ENCODE results near the gene CORO6.
"Not testable (repeated sequence)": the region's sequence is repeated elsewhere in the genome, so short reads cannot be mapped to it uniquely, and the experiment has no call there.

The CORO6 gene

DNA sequence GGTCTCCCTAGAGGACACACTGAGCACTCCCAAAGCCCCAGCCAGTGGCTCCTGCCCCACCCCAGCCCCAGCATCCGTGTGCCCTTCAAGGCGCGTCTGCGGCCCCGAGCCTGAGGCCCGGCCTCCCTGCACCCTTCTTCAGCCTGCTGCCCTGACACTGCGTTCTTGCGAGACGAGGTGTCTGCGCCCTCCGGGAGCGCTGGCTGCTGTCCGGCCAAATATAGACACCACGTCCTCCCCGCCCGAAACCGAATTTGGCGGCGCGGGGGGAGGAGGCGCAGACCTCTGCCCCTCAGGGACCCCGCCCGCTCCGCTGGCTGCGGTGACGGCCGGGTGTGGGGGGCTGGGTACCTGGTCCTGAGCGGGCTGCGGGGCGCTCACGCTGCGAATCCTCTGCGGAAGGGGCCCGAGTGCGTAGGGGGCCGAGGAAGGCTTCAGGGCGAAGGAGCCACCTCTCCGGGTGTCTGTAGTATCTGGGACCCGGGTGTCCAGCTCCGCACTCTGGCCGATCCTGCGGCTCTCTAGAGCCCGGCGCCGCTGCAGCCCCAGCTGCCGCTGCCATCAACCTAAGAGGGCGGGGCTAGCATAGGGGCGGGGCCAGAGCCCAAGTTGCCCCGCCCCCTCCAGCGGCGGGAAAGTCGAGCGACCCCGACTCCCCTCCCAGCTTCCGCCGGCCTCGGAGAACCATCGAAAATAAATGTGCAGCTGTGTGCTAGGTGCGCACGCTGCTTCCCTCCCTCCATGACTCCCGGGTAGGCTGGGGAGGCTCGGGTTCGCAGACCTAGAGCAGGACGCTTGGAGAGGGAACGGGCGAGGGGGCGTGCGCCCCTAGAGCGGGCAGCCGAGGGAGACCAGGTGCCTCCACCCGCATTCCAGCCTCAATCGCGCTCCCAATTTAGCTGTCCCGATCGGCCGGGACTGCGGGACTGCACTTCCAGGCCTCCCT is at the start of gene CORO6:
CORO6 (minus strand) TSS at position 576 of the 946 bp plus-strand sequence. CDS start 1,491 bp downstream, outside the sequence.
- no peak for DNase-seq

DNA sequence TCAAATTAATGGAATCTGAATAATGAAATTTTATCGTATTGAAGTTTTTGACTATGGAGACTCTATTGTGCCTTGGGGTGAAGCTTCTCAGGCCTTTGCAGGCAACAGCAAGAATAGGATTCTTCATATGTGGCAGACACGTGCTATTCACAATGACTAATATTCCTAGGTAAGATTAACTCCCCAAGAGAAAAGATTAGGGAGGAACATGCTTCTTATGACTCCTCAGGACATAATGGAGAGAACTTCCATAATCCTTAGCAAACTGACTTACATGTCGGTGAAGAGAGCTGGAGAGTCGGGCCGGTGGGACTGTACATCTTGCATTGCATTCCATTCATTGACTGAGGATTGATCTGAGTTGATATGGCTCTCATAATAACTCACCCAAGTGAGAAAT is 48.9 kb upstream of the CORO6 start:
- DNase-seq: no peak

DNA sequence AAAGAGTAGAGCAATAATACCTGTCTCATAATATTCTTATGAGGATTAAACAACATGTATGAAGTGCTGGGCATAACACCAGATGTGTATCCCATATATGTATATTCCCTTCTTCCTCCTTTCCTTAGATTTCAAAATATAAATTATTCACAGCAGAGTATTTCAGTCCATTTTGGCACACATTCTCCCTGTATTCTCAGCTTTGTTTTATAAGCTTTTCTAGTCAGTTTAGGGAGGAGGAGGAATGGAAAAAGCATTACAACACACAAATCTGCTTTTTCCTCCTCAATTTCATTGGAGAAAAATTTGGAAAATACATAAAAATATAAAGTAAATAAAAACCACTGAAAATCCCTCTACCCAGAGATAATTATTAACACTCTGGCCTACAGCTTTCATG is 46.6 kb upstream of the CORO6 start:
- DNase-seq: no peak

DNA sequence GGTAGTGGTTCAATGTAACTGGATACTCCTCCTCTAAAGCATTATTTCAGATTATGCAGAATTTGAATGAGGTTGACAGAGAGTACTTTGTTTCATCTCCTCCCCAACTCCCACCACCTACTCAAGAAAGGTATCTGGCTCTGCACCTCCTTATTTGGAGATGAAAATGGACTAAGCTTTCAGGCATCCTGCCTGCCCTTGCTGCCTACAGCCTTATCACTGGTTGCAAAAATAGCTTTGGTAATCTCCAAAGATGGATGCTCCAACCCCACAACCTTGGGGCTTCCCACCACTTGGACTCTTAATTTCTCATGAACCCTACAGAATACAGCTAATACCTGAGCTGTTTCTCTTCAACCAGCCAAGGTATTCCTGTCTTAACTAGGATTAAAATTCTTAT is 45.3 kb upstream of the CORO6 start:
- no peak for DNase-seq

DNA sequence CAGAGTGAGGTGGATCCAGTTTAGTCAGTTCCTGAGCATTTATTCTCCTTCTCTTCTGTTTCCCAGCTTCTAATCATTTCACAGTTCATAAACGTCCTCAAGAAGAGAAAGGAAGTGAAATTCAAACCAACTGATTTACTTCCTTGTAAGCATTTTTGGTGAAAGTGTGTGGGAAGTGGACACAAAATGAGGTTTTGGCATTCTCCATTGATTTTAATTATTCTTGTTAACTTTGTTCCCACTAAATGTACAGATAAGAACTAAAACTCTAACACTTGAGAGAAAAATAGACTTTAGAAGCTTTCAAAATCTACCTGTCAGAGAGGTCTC is 42.7 kb upstream of the CORO6 start:
- no peak for DNase-seq

DNA sequence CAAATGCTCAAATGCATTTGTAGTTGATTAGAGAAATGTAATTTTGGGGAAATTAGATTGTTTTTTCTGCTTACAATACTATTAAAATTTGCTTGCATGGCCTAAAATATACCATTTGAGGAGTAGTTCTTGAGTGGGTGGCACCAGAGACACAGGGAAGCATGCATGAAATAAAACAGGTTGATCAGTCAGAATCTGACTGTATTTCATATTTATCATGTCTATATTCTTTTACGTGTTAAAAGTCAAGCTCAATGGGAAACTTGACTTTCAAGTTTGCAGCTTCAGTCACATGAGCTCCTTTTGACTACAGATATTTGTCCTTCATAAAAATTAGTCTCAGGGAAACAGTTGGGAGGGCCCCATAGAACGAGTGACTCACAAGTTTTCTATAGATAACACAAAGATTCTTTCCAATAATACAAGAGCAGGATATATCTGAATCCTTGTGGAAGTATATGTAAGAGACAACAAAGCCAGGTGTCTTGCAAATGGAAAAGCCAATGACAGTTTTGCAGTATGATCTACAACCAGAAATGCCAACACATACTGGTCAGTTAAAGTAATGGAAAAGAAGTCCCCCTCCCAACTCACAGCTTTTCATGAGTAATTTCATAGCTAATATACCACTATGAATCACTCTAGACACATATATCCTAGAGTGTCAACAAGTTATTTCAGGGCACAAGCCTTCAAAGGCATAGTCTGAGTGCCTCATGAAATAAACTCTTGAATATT is 42.2 kb upstream of the CORO6 start:
- no peak for DNase-seq

DNA sequence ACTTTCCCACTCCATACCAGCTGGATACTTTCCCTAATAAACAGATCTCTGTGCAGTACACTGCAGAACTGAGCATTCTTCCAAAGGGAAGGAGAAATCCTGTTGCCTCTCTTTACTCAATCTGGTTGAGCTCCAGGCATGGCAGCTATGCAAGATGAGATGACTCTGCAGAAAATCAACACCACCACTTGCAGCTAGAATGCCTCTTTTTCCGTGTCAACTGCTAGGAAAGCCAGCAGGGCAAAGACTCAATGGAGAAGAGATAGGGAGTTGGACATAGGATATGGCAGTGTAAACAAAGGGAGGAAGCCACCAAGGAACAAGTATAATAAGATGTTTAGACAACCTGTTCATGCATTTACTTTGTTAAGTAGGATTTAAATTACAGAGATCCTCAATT is 40.4 kb upstream of the CORO6 start:
- DNase-seq: no peak

DNA sequence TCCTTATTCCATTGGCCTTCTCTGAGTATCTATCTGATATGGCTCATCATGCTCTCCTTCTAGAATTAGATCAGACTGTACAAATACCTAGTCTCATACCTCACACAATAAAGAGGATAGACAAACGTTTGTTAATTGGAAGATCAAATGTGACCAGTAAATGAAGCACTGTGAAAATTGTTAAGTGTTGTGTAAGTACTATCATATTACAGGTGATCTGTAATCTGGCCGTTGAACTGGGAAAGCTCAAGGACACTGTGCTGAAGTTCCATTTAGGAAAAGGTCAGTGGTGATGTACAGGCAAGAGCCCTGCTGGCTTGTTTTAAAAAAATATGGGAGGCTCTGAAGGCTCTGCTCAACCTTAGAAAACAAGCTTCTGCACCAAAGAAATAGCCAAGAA is 38.5 kb upstream of the CORO6 start:
- no peak for DNase-seq

DNA sequence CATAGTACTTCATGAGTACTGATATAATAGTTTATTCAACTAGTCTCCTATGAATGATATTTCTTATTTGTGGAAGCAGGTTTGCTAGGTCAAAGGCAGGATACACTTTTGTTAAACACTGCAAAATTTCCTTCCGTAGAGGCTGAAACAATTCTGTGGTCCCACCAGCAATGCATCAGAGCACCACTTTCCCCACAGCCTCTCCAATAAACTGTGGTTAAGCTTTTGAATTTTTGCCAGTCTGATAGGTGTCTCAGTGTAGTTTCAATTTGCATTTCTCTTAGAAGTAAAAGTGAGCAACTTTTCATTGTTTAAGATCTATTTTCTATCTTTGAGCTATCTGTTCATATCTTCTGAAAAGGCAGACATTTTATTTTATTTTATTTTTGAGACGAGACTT is 36.4 kb upstream of the CORO6 start:
- DNase-seq: no peak

DNA sequence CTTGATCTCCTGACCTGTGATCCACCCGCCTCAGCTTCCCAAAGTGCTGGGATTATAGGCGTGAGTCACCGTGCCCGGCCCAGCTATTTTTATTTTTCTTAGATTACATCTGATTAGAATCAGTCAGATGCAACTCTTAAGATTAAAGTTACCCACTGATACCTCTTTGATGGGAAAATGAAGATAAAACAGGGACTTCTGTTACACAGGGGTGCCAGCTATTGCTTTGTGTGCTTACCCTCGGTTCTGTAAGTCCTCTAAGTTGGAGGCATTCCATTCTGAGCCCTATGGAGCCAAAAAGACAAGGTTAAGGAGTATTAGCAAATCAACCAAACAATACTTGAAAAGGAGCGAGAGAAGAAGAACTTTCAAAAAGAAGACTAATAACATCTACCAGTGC is 32.6 kb upstream of the CORO6 start:
- no peak for DNase-seq

DNA sequence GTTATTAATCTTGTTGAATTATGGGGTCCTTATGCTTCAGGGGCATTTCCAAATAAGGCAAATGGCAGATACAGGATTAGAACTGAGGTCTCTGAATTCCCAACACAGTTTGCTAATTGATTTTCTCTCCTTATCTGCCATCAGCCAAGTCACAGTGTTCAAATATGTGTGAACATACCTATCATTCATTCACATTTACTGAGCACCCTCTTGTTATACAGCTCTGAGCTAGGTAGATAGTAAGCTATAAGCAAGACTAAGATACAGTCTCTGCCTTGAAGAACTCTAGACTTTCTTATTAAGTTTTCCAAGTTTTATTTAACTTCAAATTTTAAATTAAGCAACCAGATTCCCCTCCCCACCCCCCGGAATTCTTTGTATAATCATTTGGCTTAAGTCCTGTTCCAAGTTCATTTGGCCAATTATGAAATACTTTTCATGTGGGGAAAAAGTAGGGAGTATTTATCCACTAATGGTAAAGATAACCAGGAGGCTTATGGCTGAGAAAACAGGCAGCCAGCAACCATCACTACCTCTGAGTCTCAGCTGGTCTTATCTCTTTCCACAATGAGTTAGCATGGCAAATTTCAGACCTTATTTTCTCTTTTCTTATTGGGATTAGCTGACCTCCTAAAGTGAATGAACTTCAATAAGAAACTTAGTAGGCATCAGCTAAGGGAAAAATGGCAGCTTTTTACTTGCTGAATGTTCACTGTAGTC is 31.4 kb upstream of the CORO6 start:
- no peak for DNase-seq

DNA sequence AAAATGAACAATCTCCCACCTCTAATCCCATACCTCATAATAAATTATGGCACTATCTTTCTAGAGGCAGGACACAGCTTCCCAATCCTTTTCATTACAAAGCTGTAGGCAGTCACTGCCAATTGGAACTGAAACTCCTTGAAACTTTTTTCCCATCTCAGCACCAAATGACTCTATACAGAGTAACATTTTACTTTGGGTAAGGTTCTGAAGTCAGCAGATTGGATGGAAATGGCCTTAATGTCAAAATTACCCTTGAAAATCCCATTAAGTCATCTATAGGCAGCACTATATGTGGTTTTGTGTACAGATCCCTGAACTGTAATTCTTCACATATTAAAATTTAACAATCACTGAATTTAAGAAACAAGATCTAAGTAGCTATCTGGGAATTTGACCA is 30.3 kb upstream of the CORO6 start:
- DNase-seq: no peak

DNA sequence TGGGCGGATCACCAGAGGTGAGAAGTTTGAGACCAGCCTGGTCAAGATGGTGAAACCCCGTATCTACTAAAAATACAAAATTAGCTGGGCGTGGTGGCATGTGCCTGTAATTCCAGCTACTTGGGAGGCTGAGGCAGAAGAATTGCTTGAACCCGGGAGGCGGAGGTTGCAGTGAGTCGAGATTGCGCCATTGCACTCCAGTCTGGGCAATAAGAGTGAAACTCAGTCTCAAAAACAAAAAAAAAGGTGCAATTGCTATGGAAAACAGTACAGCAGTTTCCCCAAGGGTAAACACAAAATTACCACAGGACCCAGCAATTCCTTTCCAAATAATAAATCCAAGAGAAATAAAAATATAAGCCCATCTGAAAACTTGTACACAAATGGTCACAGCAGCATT is 29.2 kb upstream of the CORO6 start:
- not testable (repeated sequence) for DNase-seq

DNA sequence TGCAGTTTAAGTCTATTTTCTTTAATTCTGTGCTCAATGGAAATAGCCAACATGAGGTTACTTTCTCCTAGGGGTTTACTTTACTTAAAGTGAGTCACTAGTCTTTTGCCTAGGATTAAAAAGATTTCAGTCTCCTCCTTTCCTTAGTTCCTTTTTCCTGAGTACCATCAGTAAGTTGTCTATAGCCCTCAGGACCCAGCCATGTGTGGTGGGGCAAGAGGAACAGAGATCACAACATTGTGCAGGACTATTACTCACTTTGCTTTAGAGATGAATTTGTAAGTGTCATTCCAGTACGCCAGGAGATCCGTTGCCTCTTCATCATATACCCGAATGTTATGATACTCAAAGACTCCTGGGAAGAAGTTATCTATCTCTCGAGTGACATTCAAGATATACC is 27.7 kb upstream of the CORO6 start:
- DNase-seq: no peak

DNA sequence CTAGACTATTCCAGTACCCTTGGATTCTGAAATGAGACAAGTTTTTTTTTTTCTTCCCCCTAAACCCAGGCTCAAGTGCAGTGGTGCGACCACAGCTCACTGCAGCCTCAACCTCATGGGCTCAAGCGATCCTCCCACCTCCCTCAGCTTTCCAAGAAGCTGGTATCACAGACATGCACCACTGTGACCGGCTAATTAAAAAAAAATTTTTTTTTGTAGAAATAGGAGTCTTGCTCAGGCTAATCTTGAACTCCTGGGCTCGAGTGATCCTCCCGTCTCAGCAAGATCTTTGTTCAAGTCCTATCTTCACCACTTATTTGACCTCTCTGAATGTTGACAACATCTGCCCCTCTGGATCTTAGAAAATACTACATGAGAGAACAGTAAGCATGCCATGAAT is 26.6 kb upstream of the CORO6 start:
- DNase-seq: no peak

DNA sequence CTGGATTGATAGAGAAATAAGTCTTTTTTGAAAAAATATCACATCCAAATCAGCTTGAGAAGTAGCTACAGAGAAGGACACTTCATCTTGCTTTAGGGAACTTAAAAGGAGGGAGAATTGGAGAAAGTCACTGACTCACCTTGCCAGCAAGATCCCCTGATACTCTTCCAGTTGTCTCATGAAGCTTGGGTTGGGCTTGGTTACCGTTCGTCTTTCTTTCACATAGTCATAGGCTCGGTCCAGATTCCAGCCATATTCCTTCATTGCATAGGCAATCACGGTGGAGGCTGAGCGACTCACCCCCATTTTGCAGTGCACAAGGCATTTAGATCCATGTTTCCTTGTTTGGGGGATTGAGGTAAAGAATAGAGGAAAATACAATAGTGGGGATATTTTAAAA is 25.3 kb upstream of the CORO6 start:
- DNase-seq: no peak

DNA sequence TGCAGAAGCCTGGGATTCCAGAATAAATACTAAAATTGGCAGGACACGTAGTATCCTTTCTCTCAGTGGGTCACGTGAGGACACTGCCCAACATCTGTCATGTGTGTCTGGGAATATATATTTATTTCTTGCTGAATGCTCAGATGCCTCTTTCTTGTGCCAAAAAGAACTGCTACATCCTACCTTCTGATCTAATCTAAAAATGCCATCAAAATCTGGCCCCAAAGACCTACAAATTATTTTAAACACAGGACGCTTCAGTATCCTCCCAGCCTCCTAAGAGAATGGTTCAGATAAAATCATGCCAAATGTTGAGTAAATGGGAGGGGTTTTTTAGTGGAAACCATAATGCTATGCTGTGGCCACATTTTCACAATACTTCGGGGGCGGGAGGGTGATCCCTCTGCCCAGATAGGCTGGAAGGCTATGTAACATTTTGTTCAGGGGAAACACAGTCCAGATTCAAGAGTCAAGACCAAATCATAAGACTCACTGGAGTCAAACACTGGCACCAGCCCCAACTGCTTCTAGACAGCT is 22.9 kb upstream of the CORO6 start:
- DNase-seq: no peak

DNA sequence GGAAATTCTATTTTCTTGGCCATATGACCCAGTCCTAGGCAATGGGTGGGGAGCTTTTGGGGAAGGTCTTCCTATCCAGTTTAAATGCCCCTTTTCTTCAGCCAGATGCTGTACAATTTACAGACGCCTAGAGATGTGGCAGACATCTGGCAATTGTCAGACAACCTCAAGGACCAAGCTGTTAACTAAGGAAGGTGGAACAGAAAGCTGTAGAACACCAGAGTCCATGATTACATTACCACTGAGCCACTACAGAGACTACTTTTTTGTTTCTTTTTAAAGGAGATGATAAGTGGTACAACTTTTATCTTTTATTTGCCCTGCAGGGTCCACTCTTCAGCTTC is 21.1 kb upstream of the CORO6 start:
- no peak for DNase-seq

DNA sequence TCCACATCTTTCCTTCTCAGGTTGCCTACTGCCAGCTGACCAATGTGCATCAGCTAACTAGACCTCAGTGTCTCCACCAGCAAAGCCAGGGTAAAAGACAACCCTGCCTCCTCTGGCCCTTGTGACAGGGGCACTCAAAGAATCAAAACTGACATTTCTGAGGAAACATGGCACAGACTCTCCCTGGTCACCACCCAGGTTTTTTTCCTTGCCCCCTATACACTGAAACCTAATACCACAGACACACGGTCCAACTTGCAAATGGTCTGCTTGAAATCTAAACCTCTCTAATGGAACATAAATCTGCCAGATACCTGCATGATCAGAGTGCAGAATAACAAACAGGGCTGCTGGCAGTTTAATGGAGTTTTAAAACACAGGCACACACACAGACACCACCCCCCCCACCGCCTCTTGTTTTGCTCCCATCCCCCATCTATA is 19.5 kb upstream of the CORO6 start:
- no peak for DNase-seq

DNA sequence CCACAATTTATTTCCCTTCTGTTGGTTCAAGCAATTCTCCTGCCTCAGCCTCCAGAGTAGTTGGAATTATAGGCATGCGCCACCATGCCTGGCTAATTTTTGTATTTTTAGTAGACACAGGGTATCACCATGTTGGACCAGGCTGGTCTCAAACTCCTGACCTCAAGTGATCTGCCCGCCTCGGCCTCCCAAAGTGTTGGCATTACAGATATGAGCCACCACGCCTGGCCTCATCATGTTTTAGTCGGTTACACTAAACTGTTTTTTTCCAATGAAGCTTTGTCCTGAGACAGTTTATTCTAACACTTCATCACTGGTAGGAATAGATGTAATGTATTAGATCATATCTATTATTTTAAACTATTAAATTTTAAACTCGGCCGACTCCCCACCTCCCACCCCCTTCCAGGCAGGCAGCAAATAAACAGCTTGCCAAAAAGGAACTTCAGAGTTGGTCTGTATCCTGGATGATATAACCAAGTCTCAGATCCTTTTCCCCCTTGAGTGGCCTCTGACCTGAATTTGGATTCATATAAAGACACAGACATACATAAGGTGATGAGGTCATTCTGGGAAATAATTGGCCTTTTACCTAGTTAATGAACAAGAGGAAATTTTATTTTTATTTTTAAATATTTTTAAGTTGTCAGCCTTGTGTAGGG is 18.4 kb upstream of the CORO6 start:
- no peak for DNase-seq

DNA sequence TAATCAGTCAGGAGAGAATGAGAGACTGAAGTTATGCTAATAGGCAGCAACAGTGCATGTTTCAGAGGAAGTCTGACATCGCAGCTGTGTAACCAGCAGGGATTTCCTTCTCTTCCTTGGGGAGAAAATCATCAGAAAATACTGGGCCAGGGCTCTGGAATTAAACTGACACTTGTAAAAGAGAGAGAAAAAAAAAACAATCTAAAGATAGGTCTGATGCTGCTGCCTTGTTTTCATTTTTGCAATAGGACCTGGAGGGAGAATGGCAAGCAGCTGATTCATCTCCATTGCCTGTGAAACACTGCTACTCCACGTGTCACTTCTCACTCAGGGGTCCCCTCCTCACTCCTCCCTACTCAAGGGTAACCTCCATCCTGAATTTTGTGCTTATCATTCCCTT is 17.7 kb upstream of the CORO6 start:
- DNase-seq: no peak

DNA sequence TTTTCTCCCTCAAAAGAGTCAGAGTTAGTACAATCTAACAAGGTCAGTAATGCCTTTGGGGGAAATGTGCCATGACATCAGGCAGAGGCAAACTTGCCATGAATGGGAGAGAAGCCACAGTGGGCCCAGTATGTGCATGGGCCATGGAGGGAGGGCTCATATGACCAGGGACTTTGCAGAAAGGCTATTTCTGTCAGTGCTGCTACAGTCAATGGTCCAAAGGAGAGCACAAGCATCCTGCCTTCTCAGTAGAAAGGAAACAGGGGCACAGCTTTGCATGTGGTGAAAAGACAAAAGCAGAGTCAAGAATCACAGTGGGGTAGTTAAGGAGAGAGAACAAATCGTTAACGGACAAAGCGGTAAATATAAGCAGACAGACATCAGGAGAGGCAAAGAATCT is 11.2 kb upstream of the CORO6 start:
- DNase-seq: no peak

DNA sequence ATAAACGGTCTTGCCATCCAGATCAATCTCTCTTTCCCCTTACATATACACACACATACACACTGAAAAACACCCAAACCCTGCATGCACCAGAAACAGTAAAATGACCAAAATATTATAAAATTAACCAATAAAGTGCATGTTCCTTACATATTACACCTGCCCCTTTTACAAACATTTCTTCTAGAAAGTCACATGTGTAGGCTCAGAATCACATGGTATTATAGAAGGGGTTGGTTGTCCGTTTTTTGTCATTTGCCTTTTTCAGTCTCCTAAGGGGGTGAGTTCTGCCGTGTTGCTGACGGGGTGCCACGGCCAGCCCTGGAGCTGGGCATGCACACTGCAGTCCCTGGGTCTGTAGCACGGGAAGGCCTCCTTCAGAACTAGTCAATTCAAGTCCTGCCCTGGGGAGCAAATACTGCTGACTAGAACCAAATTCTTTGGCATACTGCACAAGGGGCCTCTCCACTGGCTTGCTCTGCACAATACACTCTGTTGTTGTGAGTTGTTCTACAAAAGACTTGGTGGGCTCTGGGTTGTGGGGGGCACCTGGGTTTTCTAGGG is 8.0 kb upstream of the CORO6 start:
- DNase-seq: no peak

Data from GOT3 (cell line).